ENCODE results near the gene C17orf114.

Gene C17orf114

GRCh38 chr17:4842376-4842775, 40.2 kb upstream of the C17orf114 start:
- TF ChIP-seq ZFX (IDR thresholded peaks at IDR 0.05; ENCODE audit: borderline replicate concordance) (no peak), CTCF (IDR thresholded peaks at IDR 0.05) (no peak)
- H3K27ac ChIP-seq: no peak overlapping the region

DNA sequence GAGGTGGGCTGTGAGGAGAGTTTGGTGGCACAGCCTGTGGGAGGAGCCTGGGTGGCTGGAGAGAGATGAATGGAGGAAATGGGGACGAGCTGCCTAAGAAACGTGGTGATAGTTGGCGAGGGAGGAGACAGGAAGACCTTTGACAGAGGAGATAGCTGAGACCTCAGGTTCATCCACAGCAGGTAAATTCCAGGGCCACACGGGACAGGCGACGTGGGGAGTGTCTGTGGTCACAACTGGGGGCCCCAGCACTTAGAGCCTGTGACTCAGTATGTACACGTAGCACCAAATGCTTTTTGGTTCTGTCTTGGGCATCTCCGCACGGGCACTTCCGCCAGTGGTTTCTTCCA, 38.7 kb upstream of the C17orf114 start:
- H3K27ac ChIP-seq: no peak overlapping the region
- TF ChIP-seq CTCF (IDR thresholded peaks at IDR 0.05) (no peak), ZFX (IDR thresholded peaks at IDR 0.05; ENCODE audit: borderline replicate concordance) (no peak)

DNA sequence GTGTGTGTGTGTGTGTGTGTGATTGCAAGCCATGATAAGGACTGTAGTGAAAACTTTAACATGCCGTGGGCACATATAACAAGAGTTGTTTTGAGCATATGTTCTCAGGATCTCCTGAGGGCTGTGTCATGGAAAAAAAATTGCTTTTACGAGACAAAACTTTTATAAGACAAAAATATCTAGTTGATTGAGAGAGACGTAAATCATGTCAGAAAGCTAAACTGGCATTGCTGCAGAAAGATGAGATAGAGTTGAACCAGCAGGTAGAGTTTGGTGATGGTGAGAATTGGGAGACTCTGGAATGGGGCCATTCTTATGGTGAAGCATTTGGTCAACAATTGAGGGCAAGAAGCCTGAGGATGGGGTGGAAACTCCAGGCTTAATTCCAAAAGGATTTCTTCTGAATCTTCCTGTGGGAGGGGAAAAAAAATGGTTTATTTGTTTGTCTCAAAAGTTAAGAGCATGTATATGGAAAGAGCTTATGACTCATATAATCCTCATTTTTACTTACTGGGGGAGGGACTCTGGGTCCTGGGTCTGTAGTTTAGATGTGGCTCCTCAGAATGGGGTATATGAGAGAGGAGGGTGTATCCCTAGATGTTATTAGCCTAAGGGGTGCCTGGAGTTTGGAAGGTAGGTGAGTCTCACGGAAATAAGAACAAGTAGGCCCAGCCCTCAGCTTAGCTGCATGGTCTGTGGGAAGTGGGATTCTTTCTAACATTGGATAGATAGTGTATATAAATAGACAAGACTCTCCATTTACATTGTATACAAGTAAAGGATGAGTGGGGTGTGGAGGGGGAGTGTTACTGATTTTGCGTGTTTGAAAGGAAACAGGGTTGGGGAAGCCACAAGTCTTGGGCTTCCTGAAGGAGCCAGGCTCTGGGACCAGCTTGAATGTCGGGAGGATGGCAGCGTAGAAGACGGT, 38.1 kb upstream of the C17orf114 start:
- H3K27ac ChIP-seq: no peak overlapping the region
- no peak for TF ChIP-seq ZFX (IDR thresholded peaks at IDR 0.05; ENCODE audit: borderline replicate concordance)
- TF ChIP-seq CTCF (IDR thresholded peaks at IDR 0.05): no peak

DNA sequence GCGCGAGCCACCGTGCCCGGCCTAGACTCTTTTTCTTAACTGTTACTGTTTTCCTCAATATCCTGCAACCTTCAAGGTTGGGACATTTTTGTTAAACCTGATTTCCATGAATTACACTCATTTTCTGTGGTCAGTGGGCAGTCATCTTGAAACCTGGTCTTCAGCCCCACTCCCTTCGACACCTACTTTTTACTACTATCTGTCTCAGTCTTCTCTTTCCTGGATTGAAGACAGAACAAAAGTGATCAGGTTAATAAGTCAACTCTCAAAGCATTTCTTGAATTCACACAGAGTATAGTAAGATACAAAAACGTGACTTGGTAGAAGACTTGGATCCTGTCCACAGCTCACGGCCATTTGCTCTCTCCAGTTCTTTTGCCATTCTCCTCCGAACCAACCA, 37.1 kb upstream of the C17orf114 start:
- no peak overlapping the region for H3K27ac ChIP-seq

DNA sequence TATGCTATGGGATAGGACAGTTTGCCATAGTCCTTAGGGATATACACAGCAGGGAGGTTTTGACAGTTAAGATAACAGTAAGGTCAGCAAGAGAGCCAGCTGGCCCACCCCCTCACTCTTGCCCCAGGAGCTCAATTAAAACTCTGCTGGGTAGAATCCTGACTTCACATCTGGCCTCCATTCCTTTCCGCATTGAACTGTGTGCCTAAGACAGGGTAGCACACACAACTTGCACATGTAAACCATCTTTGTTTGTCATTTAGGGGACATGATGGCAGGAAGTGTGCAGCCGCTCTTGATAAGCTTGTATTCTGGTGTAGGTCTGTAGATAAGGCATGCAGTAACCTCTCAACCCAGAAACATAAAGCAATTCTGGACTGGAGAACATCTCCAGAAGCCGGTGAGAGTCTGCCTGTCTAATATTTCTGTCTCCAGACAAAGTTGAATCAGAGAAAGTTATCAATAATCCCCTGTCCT, 36.2 kb upstream of the C17orf114 start:
- H3K27ac ChIP-seq: no peak overlapping the region
- TF ChIP-seq CTCF (IDR thresholded peaks at IDR 0.05): no peak

More for the DNA sequence above, 37.1 kb upstream of the C17orf114 start:
- TF ChIP-seq CTCF (IDR thresholded peaks at IDR 0.05): no peak
- no peak for TF ChIP-seq ZFX (IDR thresholded peaks at IDR 0.05; ENCODE audit: borderline replicate concordance)

DNA sequence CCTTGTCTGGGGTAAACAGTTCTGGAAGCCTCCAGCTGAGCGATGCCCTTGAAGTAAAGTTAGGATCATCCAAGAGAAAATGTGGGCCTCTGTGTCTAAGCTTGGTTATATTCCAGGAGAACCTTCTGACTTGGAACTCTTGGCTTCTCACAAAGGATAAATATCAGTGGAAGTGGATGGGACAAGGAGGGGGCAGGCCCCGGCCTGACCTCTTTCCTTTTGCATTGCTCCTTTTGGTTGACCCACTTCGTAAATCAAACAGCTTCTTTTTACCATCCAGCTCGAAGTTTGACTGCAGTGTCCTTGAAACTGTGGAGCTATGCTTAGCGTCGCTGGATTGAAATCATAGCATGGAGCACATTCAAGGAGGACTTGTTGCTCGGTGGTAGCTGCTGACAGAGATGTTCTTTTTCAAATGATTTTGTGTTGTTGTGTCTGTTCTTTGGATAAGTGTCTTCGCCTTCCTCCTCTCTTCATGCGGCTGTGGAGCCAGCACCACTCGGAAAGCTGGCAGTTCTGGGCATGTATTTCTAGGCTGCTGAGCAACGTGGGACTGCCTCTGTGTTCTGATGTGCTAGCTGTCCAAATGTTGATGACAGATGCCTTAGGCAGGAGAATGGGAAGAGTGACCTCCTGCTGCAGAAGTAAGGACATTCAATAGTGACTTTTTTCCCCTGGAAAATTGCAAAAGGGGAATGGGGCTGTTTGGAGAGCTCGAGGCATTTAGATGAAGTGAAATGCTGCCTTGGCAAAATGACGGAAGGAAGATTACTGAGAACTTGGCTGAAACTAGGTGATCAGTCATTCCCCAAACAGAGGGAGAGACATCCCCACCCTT, 35.6 kb upstream of the C17orf114 start:
- H3K27ac ChIP-seq: no peak overlapping the region
- no peak for TF ChIP-seq CTCF (IDR thresholded peaks at IDR 0.05)
- no peak for TF ChIP-seq ZFX (IDR thresholded peaks at IDR 0.05; ENCODE audit: borderline replicate concordance)

Data from 22Rv1 (cell line).